ENCODE results near the gene SREBF1.
A peak's percentile ranks its signal among the peaks of the same experiment; 100 is the strongest.

Gene SREBF1

DNA sequence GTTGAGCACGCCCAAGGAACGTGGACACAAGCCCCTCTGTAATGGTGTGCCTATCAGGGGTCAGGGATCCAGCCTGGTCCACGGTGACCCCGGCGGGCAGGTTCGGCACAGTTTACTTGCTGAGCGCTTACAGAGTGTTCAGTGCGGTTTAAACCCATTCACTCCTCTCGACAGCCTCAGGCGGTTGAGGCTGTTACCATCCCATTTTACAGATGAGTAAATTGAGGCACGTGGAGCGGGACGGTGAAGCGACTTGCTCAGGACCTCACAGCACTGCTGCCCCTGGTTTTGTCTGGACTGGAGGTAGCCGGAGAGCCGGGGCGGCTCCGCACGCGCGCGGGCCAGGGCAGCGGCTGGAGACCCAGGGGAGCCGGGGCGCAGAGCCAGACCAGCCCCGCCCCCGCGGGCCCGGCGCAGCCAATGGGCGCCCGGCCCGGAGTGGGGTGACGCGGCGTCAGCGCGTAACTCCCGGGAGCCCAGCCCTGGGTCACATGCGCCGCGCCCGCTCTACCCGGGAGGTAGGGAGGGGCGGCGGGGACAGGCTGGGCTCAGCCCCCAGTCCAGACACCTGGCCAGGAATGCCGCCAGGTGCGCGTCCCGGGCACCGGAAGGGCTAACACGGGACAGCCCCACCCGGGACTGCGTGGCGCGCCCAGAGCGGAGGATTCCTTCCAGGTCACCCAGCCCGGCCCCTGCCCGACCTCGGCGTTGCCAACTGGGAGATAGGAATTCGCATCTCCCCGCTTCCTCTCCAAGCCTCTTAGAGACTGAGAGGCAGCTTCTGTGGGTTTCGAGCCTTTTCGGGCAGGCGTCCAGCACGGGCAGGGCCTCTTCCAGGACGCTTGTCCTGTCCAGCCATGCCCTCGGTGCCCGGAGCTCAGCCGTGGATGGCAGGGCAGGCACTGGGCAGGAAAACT is 3.3 kb upstream of the SREBF1 start:
- DNase-seq = peak; percentile 87

DNA sequence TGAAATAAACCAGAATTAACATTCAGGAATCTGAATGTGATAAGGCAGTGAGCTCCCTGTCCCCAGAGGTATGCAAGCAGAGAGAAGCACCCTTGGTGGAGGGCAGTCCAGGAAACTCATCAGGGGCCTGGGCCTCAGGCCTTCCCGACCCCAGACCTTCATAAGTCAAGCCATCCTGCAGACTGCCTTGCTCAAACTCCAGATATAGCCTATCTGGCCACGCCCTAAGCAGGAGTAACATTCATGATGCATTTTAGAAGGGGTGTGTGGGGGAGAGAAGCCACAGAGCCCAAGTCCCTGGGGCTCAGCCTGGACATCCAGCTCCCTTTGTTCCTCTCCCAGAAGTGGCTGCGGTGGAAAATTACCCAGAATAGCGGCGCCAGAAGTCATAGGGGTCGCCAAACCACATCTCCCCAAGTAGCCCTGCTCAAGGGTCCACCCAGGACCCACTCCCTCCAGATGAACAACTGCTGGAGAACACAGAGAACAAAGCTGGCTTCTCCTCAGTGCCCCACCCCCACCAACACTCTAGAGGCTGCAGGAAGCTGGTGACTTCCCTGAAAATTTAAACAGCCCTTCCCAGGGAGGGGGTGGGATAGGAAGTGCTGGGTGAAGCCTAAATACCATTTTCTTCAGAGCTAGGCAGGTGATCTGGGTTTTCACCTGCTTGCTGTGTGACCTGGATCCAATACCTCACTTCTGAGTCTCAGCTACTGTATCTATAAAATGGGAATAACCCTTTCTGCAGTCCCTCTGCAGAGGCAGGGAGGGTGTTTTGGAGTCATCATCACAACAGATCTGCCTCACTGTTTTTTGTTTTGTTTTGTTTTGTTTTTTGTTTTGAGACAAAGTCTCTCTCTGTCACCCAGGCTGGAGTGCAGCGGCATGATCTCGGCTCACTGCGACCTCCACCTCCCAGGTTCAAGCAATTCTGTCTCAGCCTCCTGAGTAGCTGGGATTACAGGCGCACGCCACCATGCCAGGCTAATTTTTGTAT is 1.5 kb upstream of the SREBF1 start:
- DNase-seq = no peak

DNA sequence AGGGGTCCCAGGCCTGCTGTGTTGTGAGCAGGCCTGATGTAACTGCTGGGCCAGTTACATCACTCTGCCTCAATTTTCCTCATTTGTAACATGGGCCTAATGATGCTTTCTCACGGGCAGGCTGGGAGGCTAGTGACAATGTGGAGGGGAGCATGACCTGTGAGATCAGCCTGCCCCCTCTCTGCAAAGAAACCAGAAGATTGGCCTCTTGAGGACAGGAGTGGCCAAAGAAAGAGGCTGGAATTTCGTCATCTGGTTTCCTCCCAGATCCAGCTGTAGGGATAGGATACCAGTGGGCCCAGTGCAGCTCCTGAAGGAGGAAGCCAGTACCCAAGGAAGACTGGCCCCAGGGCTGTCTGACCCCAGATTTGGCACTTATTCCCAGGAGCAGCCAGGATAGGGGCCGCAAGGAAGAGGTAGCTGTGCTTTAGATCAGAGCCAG is 615 bp upstream of the SREBF1 start:
- DNase-seq = no peak

DNA sequence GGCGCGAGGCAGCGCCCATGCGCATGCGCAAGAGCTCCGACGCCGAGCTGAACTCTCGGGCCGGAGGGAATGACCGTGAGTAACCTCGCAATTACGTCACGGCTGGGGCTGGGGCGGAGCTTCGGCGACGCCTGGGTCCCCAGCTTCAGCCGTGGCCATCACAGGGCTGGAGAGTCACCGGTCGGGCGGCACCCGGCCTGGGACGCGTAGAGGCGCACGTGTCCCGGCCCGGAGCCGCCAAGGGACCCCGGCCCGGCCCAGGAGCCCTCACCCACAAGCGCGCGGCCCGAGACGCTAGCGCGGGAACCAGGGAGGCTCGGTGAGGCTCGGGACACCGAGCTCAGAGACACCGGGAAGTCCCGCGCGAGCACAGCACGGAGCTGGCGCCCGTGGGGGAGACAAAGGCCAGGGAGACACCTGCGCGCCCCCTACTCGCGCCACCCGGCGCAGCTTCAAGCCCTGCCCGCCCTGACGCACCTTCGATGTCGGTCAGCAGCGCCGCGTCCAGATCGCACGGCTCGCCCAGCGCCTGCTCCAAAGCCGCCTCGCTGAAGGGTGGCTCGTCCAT is 452 bp downstream of the SREBF1 start:
- DNase-seq = peak; percentile 99

DNA sequence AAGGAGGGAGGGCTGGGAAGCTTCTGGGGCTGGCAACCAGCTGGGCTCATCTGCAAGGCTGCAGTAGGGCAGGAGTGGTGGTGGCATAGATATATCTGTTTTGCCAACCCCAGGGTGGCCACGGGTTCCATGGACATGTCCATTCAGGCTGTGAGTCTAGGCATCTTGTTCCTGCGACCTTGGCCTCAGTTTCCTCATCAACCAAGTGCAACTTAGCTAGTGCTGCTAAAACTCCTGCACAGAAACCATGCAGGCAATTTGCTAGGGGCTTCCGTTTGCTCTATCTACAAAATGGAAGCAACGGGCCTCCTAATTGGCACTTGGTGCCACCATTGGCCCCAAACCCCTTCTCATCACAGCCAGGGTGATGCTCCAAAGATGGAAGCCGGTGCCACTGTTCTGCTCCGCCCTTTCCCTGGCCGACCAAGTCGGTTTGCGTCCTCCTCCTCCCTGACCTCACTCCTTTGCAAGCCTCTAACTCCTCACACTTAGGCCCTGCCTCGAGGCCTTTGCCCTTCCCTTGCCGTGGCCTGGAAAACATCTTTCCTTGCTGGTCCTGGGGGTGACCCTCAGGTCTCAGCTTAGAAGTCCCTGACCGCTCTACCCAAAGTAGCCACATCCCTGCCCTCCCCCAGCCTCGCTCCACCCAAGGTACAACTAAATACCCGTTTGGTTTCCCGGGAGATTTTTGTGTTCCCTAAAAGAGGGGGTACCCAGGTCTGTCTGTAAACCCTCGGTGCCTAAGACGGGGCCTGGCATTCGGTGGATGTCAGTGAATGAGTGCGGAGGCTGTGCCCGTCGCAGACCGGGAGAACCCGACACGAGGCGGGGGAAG is 1.2 kb downstream of the SREBF1 start:
- DNase-seq = no peak

DNA sequence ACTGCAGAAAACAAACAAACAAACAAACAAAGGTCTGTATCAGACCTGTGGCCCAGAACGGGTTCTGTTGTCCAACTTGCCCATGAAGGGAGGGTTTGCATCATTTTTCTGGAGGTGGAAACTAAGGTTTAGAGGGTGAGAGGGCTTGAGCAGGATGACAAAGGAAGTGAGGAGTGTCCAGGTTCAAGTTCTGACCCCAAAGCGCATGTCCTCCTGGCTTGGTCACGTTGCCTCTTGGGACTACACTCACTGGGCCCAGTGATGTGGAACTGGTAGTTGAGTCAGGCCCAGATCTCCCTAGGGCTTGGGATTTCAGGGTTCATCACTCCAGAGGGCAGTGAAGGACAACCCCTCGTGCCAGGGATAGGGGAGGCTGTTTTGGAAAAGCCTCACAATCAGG is 1.8 kb downstream of the SREBF1 start:
- DNase-seq = no peak

DNA sequence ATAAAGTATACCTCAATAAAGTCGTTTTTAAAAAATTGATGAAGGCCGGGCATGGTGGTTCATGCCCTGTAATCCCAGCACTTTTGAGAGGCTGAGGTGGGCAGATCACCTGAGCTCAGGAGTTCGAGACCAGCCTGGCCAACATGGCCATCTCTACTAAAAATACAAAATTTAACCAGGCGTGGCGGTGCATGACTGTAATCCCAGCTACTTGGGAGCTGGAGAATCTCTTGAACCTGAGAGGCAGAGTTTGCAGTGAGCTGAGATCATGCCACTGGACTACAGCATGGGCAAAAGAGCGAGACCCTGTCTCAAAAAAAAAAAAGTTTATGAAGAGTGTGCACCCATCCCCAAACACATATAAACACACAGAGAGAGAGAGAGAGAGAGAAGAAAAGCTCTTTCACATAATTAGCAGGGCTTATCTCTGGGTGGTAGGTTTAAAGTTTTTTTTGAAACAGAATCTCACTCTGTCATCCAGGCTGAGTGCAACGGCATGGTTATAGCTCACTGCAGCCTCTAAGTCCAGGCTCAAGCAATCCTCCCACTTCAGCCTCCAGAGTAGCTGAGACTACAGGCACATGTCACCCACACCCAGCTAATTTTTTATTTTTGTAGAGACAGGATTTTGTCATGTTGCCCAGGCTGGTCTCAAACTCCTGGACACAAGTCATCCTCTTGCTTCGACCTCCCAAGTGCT is 3.0 kb downstream of the SREBF1 start:
- no peak for DNase-seq

DNA sequence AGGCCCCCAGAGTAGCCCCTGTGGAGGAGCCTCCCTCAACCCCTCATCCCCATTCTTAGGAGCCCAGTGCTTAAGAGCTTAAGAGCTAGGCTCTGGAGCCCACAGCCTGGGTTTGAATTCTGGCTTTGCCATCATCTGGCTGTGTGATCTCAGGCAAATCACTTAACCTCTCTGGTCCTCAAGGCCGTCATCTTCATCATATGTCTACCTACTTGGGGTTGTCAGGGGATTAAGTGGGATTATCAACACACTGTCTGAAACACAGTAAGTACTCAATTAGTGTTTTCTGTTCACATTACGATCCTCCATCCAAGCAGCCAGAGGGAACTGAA is 4.8 kb downstream of the SREBF1 start:
- no peak for DNase-seq

DNA sequence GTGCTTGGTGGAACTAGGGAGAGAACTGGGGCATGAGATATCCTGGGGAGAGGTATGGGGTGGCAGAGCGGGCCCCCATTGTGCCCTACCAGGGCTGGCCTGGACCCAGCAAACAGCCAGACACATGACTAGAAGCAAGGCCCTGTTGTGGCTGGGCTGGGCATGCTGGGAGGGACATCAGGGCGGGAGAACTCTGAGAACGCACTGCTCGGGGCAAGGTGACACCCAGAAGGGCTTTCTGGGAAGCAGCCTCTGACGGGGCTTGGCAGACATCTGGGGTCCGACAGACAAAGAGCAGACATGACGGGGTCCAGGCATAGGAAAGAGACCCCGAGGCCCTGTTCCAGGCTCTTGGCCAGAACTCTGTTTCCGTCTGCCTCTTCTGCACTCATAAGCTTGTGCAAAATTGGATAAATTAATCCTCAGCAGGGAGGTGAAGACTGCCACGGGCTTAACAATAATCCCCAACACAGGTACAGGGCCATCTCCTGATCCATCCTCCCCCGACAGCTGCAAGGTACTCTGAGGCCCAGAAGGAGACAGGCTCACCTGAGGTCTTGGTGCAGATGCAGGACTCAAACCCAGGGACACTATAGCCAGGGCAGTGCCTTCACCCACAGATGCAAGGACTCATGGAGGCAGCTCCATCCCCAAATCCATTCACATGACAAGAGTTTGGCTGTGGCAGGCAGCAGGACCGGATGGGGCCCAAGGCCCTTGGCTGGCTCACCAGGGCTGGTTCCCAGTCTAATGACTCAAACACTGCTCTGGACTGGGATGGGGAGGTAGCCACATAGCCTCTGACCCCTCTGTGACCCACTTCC is 5.4 kb downstream of the SREBF1 start:
- no peak for DNase-seq

DNA sequence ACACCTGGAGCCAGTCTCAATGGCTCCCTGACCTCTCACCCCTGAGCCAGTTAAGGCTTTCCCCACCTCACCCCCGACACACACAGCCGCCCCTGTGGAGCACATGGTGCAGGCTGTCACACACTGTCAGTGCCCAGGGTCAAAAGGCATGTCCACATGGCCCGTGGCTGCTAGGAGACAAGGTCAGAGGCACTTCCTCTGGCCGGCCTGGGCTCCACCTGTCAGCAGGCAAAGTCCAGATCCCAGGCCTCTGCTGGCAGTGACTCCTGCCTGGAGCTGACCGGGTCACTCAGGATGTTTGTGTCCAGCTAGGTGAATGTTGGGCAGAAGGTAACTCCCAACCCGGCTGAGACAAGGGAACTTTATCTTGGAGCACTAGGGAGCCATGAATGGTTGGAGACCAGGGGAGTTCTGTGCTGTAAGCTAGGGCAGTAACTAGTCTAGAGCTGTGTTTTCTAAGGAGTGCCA is 6.0 kb downstream of the SREBF1 start:
- no peak for DNase-seq

DNA sequence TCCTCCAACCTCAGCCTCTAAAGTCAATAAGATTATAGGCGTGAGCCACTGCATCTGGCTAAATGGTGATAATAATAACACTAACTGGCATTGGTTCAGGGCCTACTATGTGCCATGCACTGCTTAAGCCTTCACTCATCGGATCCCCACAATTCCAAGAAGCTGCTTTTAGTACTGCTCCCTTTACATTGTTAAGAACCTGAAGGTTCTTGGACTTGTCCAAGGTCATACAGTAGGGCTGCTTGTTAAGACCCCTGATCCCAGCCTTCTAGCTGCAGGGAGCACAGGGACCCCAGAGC is 6.6 kb downstream of the SREBF1 start:
- DNase-seq = no peak

DNA sequence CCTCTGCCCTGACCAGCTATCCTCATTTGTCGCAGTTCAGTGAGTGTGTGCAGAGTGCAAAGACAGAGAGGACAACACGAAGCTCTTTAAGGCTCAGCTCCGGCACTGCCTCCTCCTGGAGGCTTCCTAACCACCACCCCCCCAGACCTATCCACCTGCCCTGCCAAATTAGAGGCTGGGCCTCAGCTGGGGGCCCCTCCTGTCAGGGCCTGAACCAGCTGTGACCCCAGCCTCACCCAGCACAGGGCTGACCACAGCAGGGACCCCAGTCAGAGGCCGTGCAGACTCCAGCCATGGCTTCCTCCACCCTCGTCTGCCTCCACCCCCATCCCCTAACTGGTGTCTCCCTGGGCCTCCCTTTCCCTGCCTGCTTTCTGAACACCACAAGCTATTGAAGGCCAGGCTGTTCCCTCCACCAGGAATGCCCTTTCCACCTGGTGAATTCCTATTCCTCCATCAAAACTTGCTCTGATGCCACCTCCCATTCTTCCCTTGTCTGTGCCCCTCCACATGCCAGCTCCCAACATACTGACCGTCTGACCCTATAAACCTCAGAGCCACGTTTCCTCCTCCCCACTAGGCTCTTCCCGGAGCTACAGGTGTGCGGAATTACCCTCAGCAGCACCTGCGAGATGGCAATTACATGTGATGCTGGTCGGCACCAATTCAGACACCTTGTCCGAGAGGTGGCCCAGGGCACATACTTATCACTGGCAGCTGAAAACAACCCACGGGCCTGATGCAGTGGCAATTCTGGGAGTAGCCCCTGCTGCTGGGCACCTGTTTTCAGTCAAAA is 8.8 kb downstream of the SREBF1 start:
- DNase-seq = no peak

DNA sequence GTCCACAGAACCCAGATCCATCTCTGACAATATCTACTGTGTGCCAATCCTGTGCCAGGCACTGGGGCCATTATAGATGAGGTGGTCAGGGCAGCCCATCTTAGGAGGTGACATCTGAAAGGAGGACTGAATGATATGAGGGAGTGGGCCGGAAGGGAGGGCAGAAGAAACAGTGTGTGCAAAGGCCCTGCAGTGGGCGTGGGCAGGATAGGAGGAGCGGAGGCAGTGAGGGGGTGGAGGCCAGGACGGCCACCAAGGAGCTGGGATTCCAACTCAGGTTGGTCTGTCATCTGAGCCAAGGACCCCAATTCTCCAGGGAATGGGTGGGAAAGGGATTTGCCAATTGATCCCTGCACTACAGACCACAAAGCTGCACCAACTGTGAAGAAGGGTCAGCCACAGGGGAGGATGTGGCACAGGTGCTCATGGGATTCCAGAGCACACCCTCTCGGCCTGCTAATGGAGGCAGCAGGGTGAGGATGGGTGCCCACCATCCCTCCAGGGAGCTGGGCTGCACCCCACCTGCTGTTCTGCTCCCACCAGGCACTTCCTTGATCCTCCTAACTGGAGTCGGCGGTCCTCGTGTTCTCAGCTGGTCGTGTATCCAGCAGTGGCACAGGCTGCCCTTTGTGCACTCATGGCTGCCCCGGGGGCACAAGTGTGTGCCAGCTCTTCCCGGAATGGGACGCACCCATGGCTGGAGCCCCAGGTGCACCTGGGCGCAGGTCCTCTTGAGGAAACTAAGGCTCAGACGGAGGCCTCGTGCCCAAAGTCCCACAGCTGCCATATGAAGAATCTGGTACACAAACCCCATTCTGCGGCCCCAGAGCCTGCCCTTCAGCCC is 9.6 kb downstream of the SREBF1 start:
- no peak for DNase-seq

DNA sequence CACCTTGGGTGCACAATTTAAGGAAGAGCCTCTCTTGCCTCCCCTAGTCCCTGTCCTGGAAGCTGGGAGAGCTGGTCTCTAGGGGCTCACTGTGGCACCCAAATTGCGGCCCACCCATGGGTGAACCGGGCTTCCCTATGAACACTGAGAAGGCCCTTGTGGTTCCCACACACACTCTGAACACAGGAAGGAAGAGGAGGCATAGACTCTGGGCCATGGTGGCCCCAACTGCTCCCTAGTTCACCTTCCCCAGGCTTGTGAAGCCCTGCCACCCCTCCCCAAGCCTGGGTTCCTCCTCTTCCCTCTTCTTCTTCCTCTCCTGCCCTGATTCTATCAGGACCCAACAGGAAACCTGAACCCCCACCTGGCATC is 10.5 kb downstream of the SREBF1 start:
- DNase-seq = peak; percentile 24

DNA sequence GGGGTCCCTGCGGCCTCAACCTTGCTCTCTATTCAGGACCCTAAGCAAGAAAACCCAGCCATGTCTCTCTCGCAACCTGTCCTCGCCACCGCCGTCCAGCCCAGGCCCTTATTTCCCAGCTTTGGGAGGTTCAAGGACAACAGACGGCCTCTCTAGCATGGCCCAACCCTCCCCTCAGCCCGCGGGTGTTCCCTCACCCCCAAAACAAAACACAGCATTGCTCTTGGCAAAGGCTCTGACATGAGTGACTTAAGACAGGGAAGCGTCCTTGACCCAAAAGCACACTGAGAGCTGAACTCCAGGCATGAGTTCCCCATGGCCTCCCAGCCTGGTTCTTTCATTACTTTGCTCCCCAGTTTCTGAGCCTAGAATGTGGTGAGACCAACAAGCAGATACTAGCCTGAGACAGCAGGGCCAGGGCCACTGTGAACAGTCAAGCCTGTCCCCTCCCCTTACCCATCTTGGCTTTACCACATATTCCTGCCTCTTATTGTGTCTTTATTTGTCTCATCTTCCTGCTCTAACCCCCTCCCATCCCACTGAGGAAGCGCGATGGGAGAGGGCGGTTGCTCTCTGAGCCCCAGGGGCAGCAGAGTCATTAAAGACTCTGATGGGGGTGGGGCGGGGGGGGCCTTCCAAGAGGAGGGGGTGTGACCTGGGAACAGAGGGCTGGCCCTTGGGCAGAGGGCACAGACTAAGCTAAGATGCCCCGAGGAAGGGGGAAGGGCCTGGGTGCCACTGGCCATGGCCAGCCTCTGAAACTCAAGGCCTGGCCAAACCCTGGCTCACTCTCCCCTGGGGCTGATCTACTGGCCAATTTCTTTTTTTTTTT is 11.8 kb downstream of the SREBF1 start:
- no peak for DNase-seq

DNA sequence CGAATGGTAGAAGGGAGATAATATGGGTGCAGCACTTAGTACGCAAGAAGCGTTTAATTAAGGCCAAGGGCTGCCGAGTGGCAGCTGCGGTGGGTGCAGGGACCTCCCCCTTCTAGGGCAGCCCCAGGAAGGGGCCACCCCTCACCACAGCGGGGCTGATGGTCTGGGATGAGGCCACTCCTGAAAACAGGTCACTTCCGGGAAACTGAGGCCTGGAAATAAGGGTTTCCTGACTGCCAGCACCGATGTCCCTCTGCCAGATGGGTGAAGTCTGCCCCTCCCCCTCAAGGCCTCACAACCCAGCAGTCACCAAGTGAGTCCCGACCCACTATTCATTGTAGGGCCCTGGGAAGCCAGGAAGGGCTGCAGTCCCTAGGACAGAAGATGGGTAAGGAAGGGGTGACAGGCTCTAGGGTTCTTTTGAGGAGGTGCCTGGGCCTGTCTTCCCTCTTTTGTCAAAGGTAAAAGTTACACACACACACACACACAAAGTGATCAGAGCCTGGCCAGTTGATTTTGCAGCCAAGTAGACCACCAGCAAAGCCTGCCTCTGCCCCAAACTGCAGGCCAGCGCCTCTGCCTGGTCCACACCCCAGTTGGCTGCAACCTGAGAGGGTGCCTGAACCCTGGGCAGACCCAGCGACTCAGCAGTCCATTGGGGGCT is 12.5 kb downstream of the SREBF1 start:
- peak; percentile 22 for DNase-seq

DNA sequence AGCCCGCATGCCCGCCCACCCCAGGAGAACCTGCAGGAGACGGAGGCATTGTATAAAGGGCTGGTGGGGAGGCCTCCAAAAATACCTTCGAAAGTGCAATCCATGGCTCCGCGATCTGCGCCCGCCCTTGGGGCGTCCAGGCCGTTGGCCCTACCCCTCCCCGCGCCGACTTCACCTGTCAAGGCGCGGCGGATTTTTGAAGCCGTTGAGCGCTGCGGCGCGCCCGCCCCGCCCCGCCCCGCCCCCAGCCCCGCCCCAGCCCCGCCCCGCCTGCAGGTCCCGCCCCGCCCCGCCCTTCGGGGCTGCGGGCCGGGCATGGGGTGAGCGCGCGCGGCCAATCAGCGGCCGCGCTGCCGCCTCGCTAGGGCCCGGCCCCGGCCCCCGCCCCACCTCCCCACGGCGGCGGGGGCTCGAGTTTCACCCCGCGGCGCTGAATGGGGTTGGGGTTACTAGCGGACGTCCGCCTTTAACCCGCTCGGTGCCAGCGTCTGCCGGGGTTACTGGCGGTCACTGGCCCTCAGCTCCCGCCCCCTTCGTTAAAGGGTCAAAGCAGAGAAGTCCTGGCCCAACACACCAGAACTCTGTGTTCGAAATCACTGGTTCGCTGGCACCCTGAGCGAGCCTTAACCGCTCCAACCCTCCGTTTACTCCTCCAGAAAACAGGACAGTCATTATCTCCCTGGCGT is 13.2 kb downstream of the SREBF1 start:
- DNase-seq = peak; percentile 83

All from CD4-positive, alpha-beta T cell treated with Interleukin-17A for 4 hours (primary cell).